ENCODE measurements around the gene PHACTR4.

GRCh38 chr1:28466226-28466778, 96.8 kb downstream of the PHACTR4 start:
- TF ChIP-seq CTCF (conservative IDR thresholded peaks at IDR 0.05 in 1 of 2, IDR thresholded peaks at IDR 0.05 in 1 of 2; ENCODE audit: extremely low read depth in 1 of 2, insufficient read depth in 1 of 2, low read depth in 1 of 2, low read length in 2 of 2) = no peak
- TF ChIP-seq EZH2 (IDR thresholded peaks at IDR 0.05; ENCODE audit: borderline replicate concordance, low read length) = no peak

All from mammary epithelial cell (primary cell).